HuH-7.5 (cell line): ENCODE results near the gene CSHL1.
A peak's percentile ranks its signal among the peaks of the same experiment; 100 is the strongest.

Experiments
- DNase-seq: peaks from one replicate; pipeline ENCODE4 v3.0.0; 2011; ENCODE audit warnings: low spot score

Gene CSHL1

DNA sequence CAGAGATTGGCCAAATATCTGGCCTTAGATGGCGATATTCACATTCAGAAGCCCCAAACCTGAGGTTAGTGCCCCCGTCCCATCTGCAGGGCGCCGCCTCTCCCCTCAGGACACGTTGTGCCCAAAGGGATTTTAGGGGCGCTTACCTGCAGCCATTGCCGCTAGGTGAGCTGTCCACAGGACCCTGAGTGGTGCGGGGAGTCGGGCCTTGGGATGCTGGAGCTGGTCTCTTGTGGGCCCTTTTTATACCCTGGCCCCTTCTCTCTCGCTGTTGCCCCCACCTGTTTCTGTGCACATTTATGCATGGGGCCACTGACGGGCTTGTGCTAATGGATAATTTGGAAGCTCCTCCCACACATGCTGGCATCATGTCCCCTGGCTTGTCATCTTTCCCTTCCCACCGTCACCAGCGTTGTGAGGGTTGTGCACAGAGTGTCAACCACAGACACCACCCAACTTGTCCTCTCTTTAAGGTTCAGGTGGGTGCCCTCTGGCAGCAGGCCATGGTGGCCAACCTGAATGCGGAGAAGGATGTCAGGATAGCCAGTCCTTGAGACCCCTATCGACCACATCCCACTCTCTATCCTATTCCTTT is at the start of gene CSHL1:
CSHL1 (minus strand) TSS at position 218 of the 595 bp plus-strand sequence; CDS start at position 156, 62 bp downstream.
- DNase-seq, result no peak

DNA sequence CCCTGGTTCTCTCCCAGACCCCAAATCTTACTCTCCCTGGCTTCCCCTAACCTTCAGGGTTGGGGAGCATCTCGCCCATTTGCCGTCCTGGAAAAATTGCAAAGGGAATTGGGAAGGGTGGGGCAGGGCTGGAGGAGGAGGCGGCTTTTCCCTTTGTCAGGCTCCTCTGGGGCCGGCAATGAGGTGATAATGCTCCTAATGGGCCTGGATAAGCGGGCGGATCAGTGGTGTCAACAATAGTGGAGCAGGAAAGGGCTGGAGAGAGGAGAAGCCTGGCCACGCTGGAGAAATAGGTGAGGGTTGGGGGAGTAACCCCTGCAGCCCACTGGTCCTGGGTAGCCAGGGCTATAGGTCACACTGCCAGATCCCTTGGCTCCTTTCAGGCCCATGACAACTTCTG is 49.4 kb upstream of the CSHL1 start:
- no peak for DNase-seq

DNA sequence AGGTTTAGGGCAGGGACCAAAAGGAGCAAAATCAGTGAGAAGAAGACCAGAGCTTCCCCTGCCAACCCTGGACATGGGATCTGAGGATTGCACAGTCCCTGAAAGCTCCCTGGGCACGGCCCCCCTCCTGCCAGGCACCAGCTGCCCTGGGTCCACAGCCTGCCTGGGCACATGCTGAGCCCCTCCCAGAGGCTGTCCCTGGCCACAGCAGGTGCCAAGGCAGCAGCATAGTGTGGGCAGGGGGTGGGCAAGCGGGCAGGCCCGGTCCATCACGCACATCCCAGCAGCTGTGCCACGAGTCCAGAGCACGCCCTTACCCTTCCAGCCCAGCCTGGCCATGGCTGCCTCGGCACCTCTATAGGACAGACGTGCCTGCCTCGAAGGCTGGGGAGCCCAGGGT is 48.9 kb upstream of the CSHL1 start:
- no peak for DNase-seq

DNA sequence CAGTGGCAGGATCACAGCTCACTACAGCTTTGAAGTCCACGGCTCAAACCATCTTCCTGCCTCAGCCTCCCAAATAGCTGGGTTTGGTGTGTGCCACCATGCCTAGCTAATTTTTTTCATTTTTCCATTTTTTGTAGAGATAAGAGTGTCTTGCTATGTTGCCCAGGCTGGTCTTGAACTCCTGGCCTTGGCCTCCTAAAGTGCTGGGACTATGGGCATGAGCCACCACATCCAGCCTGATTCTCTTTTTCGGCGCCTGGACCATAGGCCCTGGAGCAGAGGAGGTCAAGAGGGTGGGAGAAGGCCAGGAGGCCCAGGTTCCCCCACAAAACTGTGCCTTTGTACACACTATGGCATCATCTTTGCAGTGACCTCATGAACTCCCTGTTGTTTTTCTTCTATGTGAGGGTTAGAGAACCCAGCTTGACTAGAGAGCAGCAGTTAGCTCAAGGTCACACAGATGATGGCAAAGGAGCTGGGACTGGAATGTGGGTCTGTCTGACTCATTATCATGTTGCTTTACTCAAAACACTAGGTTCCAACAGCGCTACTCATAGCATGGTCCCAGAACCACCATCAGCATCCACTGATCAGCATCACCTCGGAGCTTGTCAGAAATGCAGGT is 45.4 kb upstream of the CSHL1 start:
- DNase-seq, result no peak

DNA sequence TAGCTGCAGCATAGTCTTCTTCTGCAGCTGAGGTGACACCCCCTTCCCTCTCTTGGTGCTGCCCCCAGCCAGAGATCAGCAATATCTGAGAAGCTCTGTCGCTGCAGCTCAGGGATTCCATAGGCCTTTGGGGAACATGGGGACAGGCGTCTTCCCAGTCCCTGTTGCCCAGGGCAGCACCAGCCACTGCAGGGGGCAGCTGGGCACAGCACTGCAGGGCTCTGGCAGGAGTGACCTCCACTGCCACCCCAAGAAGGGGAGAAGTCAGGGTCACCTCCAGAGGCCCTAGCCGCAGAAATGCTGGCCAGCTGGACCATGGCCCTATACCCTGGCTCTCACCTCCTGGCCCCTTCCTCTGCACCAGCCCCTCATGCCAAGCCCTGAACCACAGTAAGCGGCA is 44.7 kb upstream of the CSHL1 start:
- DNase-seq, result no peak

DNA sequence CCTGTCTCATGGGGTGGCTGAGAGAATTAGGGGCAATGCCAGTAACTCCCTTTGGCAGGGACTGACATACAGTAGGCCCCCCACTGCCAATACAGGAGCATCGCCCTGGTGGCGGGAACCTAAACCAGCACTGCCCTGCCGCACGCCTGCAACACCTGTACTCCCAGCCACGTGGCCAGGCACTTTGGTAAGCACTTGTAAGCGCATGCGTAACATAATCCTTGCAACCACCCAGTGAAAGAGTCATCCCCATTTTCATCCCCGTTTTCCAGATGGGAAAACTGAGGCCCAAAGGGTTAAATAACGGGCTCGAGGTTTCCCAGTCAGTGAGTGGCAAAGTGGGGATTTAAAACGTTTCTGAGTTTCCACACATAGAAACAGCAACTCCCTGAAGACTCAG is 44.2 kb upstream of the CSHL1 start:
- no peak for DNase-seq

DNA sequence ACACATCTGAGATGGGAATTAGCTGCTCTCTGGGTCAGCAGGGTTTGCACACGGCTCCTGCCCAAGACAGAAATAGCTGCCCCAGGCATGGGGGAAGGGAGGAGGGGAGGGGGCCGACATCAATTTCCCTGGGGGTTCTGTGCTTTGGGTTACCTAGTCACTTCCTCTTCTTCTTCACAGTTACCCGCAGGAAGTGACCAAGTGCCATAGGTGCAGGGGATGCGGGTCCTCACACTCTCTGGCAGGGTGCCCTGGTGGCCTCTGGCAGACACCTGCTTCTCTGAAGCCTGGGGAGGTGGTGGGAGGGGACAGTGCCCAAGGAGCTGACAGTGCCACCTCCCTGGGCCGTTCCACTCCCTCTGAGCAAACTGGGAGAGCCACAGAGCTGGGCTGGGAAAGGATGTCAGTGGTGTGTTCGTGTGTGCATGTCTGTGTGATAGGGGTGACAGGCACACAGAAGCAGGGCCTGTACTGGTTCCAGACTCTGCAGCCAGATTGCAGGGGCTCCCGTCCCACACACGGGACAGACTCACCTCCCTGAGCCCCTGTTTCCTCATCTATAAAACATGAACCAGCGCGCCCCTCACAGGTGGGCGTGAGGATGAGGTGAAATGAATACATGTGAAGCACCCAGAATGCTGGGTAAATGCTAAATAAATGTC is 43.5 kb upstream of the CSHL1 start:
- no peak for DNase-seq

DNA sequence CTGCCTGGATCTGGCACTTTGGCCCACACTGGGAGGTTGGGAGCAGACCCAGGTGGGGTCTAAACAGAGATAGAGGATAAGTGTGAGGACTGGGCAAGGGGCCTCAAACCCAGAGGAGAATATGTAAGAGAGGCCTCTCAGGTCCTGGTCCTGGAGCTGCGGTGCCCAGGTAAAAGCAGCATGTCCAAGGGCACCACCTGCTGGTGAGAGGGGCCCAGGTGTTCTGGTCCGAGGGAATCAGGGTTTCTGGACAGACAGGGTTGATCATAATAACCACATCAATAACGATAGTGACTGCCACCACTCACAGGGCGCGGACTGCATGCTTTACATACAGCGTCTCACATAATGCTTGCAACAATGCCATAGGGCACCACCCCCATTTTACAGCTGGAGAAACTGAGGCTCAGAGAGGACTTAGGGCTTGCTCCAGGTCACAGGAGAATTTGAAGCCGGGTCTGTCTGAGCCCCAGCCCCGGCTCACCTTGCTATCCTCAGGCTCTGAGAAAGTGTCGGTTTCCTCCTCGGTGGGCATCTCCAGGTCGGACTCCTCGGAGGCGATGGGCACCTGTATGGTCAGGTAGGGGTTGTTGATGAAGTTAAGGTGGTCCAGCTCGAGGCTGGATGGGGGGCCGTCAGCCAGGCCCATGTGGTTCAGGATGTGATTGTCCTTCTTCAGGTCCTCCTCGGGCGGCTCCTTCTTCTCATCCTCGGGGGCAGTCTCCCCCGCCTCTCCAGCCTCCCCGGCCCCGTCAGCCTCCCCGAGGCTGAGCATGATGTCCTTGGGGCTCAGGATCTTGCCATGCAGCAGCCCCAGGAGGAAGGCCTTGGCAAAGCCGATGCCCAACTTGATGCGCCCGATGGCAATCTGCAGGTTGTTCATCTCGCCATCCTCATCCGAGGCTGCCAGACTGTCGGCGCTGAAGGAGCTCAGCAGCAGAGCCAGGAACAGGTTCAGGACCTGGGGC is 40.2 kb upstream of the CSHL1 start:
- peak; percentile 84 for DNase-seq

DNA sequence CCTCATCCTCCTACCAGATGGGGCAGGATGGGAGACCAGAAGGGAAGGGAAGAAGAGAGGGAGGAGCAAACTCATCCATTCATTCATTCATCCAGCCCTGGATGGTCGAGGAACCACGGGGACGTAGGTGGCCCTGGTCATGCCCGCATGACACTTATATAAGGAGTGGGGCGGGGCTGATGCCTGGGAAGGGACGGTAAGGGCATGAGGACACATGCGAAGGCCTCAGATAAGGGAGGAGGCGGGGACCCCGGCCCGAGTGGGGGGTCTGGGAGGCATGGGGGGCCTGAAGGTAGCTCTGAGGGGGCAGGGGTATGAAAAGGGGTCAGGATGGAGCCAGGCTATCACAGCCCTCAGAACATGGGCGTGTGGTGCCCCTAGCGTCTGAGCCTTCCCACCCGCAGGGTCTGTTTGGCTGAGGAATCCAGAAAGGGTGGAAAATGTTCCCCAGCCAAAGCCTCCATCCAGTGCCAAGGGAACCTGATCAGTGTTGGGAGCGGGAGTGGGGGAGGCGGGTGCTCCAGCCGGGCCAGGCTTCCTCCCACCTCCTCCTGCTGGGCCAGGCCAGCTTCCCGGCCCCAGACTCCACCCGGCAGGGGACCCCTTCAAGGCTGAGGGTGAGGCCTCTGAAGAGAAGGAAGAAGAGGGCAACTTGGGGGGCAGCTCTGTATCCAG is 38.7 kb upstream of the CSHL1 start:
- DNase-seq, result no peak

DNA sequence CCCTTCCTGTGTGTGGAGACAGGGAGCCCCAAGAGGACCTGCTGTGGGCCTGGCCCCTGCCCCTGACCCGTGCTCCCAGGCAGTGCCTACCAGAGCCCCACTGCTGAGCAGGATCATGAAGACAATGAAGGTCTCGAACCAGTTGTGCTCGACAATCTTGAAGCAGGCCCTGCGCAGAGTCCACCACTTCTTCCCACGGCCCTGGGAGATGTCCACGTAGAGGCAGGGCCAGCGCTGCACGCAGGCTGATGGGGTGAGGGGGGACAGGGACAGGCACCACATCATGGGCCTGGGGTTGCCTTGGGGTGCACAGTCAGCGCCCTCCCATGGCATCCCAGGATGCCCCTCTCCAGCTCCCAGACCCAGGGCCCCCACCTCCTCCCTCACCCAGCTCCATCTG is 37.5 kb upstream of the CSHL1 start:
- DNase-seq, result no peak

DNA sequence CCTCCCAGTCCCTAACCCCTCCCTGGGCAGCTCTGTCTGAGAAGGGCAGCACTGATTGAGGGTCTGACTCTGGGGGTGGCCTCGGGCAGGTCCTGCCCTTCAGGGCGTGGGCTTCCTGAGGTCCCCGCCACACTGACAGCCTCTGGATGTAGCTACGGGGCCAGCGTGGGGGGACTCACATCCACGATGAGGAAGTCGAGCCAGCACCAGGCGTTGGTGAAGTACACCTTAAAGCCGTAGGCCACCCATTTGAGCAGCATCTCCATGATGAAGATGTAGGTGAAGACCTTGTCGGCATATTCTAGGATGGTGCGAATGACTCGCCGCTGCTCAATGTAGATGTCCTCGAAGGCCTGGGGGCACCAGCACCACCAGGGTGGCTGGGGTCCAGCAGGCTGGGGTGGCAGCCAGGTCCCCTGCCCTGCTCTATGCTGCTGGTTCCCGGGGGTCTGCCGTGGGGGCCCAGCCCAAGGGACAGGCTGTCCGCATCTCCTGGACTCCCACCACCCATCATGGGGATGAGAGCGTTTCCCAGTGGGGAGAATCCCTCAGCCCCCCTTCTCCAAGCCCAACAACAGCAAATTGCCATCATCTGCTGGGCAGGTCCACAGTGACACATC is 36.8 kb upstream of the CSHL1 start:
- no peak for DNase-seq

DNA sequence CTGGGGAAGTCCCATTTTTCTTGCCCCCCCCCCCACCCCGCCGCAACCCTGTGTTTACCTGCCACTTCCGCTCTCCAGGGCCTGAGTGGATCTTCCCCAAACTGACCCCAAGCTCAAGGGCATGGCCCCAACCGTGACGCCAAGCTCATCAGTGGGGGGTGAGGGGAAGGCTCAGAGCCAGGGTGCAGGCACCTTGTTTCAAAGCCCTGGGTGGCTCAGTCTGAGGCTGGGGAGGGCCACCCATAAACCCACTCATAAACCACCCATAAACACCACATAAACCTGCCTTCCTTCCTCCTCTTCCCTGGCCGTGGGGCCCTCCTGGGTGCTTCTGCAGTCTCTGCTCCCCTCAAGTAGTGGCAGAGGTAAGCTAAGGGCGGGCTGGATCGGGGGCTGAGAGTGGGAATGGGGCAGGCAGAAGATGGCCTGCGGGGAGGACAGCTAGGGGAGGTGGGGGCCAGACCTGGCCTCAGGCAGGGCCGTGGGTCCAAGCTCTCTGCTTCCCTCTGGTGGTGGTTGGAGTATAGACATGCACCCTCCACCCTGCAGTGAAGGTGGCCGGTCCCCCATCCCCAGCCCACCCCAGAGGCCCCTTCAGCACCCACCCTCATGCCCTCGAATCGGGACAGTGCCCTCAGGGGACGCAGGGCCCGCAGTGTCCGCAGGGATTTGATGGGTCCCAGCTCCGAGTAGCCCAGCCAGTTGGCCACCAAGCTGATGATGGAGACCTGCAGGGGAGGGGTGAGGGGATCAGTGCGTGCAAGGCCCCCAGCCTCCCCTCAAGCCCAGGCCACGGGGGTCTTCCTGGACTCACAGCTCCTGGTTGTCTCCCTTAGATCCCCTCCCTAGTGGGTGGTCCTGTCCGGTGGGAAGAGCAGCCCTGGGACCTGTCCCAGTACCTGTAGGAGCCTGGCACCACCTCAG is 35.6 kb upstream of the CSHL1 start:
- peak; percentile 91 for DNase-seq

DNA sequence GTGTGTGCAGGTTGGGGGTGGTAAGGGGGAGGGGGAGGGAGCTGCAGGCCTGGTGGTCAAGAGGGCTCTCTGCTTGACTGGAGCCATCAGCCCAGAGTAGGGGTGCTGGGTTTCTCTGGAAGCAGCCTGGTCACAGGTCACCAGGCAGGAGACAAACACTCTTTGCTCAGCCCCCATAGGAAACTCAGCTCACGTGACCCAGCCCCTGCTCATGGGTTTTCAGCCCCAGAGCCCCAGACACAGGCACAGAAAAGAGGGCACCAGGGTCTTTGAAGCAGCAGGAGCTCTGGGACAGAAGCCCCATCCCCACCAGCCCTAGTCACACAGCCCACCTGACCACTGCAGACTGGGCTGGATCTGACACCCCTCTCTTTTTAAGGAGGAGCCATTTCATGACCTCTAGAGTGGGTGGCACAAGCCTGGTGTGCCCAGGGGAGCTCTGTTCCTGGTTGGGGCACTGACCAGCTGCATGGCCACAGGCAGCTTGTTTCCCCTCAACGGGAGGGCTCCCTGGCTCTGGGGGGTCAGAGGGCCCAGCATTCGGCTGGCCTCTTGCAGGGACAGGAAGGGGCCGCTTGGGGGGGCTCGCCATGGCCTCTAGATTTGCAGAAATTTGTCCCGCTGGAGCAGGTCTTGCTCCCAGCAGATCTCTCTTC is 34.9 kb upstream of the CSHL1 start:
- DNase-seq, result no peak

DNA sequence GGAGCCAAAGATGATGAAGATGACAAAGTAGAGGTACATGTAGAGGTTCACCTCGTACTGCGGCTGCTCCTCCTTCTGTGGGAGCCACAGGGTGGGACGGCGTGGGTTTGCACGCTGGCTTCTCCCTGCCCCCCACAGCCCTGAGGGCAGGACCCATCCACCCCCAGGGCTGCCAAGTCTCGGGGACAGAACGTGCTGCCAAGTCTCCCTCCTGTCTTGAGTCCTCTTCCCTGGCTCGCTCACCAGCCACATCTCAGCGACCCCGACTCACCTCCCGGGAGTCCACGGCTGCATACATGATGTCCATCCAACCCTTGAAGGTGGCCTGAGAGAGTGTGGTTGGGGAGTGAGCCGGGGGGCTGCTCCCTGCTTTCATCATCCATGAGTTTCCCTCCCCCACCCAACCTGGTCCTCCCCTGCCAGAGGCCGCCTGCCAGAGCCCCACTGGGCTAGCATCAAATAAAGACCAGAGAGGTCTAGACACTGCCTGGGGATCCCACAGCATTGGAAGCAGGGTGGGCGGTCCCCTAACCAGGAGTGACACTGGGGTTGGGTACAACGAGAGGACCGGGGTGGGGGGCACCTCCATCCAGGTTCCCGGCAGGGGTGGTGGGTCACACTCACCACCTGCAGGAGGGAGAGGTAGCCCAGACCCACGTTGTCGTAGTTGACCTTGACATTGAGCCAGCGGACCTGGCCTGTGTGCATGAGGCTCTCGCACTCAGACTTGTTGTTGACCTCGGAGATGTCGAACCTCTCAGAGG is 33.9 kb upstream of the CSHL1 start:
- DNase-seq, result no peak

DNA sequence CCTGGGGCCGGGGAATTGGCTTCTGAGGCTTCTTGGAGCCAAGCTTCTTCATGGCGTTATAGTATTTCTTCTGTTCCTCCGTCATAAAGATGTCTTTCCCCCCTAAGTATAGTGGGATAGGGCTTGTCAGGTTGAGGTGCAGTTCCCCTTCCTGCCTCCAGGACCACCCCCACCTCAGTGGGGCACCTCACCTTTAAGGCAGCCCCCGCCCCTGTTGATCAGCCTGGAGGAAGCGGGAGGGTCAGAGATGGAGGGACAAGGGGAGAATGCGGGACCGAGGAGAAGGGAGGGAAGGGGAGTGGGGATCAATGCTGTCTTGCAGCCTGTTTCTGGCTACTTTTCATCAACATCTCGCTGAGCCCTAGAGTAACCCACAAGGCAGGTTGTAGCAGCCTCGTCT is 32.7 kb upstream of the CSHL1 start:
- DNase-seq, result no peak

DNA sequence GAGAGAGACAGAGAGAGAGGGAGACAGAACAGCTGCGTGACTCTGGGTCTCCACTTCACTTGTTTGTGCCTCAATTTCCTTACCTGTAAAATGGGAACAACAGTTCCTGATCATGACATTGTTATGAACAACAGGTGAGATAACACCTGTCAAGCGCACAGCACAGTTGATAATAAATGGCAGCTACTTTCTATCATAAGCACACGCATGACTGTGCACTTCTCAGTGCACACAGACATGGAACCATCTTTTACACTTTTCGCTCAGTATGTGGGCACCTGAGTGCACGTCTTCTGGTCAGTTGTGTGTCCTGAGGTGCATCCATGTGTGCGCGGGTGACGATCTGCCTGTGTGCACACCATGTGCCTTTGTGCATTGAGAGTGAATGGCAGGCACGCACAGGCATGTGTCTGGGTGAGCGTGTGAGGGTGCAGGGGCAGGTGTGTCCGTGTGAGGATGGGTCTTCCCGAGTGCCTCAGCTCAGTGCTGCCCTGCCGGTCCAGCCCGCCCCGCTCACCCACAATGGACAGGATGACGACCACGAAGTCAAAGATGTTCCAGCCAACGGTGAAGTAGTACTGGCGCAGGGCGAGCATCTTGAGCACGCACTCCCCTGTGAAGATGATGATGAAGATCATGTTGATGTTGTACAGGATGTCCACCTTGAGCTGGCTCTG is 31.4 kb upstream of the CSHL1 start:
- no peak for DNase-seq

DNA sequence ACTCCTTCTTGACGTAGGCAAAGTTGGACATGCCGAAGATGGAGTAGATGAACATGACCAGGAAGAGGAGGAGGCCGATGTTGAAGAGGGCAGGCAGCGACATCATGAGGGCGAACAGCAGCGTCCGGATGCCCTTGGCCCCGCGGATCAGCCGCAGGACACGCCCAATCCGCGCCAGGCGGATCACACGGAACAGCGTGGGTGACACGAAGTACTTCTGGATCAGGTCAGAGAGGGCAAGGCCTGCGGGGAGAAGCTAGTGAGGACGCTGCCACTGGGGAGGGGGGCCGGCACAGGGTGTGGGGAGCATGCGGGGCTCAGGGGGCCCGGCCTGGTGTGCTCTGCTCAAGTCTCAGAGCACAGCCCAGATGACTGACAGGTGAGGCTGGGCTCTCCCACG is 30.7 kb upstream of the CSHL1 start:
- no peak for DNase-seq

DNA sequence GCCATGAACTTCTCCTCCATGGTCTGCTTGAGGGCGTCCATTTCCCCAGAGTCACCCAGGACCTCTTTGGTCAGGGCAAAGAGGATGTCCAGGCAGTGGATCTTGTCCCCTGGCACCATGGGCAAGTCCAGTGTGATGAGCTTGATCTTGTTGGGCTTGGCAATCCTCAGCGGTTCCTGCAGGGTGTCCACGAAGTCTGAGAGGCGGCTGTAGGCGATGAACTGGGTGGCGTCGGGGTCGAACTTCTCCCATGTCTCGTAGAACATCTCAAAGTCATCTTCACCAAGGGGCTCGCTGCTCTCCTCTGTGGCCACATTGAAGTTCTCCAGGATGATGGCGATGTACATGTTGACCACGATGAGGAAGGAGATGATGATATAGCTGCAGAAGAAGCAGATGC is 30.1 kb upstream of the CSHL1 start:
- no peak for DNase-seq

DNA sequence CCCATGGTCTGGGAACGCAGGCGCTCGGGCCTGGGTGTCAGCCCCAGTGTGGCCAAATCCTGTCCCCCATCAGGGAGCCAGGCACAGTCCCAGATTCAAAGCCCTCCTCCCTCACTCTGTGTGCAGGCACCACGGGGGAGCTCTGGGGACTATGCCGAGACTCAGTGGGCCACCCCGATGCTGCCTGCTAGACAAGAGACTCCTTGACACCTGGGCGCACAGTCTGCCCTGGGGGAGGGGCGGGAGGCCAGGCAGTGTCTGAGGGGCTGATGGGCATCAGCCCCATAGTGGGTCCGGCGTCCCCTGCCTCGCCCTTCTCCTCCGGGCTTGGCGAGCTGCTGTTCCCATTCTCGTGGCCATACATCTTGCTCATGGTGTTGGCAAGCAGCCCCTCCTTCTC is 29.5 kb upstream of the CSHL1 start:
- DNase-seq, result no peak
